ENCODE data around the gene CFAP74. TPM values are rescaled to one million over a fixed set of nuclear protein-coding genes. Genes with fewer than 3 reads are reported as not detected.

The CFAP74 gene
- total and polyA plus RNA-seq, 2 of the 4 experiments (the other 2 are of a cell fraction) = not detected

GRCh38 chr1:2036287-2036686 lies 32.7 kb upstream of the CFAP74 start:
- Histone ChIP-seq H4K5ac (ENCODE audit: low read depth, low read length) (no peak overlapping the region), H4K8ac (ENCODE audit: low read depth in 2 of 2, low read length in 2 of 2) (no peak overlapping the region), H4K91ac (ENCODE audit: insufficient read depth, low read depth, low read length) (no peak overlapping the region), H3K9me1 (ENCODE audit: insufficient read depth, low read length) (no peaks in the 10 kb centered on the region), H2AK5ac (ENCODE audit: low read depth, low read length) (no peak overlapping the region), H2BK15ac (ENCODE audit: low read depth, low read length) (no peak overlapping the region), H3K79me1 (ENCODE audit: low read depth in 1 of 2, low read length in 2 of 2) (no peaks in the 10 kb centered on the region), H3K4me2 (ENCODE audit: low read depth, low read length) (no peak overlapping the region), H3K4me3 (ENCODE audit: insufficient read depth, low read depth, low read length) (no peak overlapping the region), H3K27ac (ENCODE audit: insufficient read depth, low read length) (no peak overlapping the region), H3K23ac (ENCODE audit: low read depth, low read length) (no peak overlapping the region), H3K9me3 (ENCODE audit: control insufficient read depth, insufficient read depth, low read length) (peaks cover 5% of the 10 kb centered on the region; the same call in 1 of the 2 replicates), H3K56ac (ENCODE audit: extremely low read depth, insufficient read depth, low read length) (no peak overlapping the region), H2AK9ac (replicated peaks; ENCODE audit: low read depth, low read length, poor library complexity) (no peak overlapping the region), H2BK5ac (ENCODE audit: low read depth, low read length, poor library complexity, severe bottlenecking) (no peak overlapping the region), H3K9ac (ENCODE audit: low read depth, low read length) (no peak overlapping the region), H4K20me1 (ENCODE audit: insufficient read depth, low read length) (no peaks in the 10 kb centered on the region), H3K27me3 (ENCODE audit: control insufficient read depth, insufficient read depth, low read length) (peaks cover 55% of the 10 kb centered on the region), H3K14ac (replicated peaks; ENCODE audit: low read depth, low read length) (no peak overlapping the region), H2BK20ac (ENCODE audit: low read depth, low read length) (no peak overlapping the region), H2AFZ (replicated peaks; ENCODE audit: low read length, poor library complexity) (no peak overlapping the region), H3K18ac (ENCODE audit: low read depth, low read length) (no peak overlapping the region), H3K4me1 (ENCODE audit: control insufficient read depth, insufficient read depth, low read length) (no peaks in the 10 kb centered on the region), H3K36me3 (ENCODE audit: control insufficient read depth, insufficient read depth, low read length) (no peaks in the 10 kb centered on the region), H2BK120ac (ENCODE audit: low read depth, low read length) (no peak overlapping the region), H3K4ac (ENCODE audit: low read depth, low read length) (no peak overlapping the region)
- TF ChIP-seq CEBPB (IDR thresholded peaks at IDR 0.05; ENCODE audit: low read depth, low read length) (no peak), MAFK (IDR thresholded peaks at IDR 0.05; ENCODE audit: low read depth, low read length) (no peak), BHLHE40 (IDR thresholded peaks at IDR 0.05; ENCODE audit: low read depth, low read length) (no peak), CTCF (conservative IDR thresholded peaks at IDR 0.05; ENCODE audit: low read depth, low read length) (no peak), FOS (IDR thresholded peaks at IDR 0.05; ENCODE audit: low read depth, low read length) (no peak), RFX5 (IDR thresholded peaks at IDR 0.05; ENCODE audit: low read depth, low read length) (no peak), RCOR1 (IDR thresholded peaks at IDR 0.05; ENCODE audit: insufficient replicate concordance, low read length) (no peak), ELK1 (IDR thresholded peaks at IDR 0.05; ENCODE audit: borderline replicate concordance, low read depth, low read length) (no peak), POLR2A (IDR thresholded peaks at IDR 0.05; ENCODE audit: low read depth, low read length) (no peak), NFE2L2 (IDR thresholded peaks at IDR 0.05; ENCODE audit: low read depth, low read length) (no peak), MAZ (IDR thresholded peaks at IDR 0.05; ENCODE audit: borderline replicate concordance, low read depth, low read length) (no peak), RAD21 (IDR thresholded peaks at IDR 0.05; ENCODE audit: low read length) (no peak), CHD1 (IDR thresholded peaks at IDR 0.05; ENCODE audit: low read depth, low read length) (no peak), MXI1 (IDR thresholded peaks at IDR 0.05; ENCODE audit: borderline replicate concordance, low read depth, low read length) (no peak), USF2 (IDR thresholded peaks at IDR 0.05; ENCODE audit: low read depth, low read length) (no peak)
- intact Hi-C loops (cut with micrococcal nuclease) (no loop called here), dilution Hi-C loops (cut with HindIII; ENCODE audit: low sequenced_read_pairs, unreplicated experiment) (no loop called here), in situ Hi-C loops (cut with MboI; ENCODE audit: low sequenced_read_pairs) (no loop called here)
- DNase-seq (no peak), ATAC-seq (ENCODE audit: low read depth) (no peak)
- 77% methylated on average over 11 of the region's 15 CpGs; no CpG with 5 or more reads in 1 of the 2 experiments for WGBS, 2 experiments (ENCODE audit: extremely low coverage in 2 of 2, insufficient read length in 1 of 2)
- ChIA-PET POLR2A (ENCODE audit: unreplicated experiment) (no interaction called here), CTCF (no interaction called here)
- BruUV-seq (replicated peaks) = no TSS peak
